OCI-LY1 (cell line): ENCODE results near the gene BEX5.
"Not testable (repeated sequence)": the region's sequence is repeated elsewhere in the genome, so short reads cannot be mapped to it uniquely, and the experiment has no call there.

Experiments used
- H2AFZ ChIP-seq: fragments of 200-600 bp; sonication (generic), shearing (Covaris generic); 2 replicates; pipeline ENCODE4 v1.6.0; 2014; ENCODE audit warnings: antibody characterized with exemption, mild to moderate bottlenecking, low read length
- H3F3A ChIP-seq: fragments of 200-600 bp; sonication (generic), shearing (Covaris generic); 2 replicates; pipeline ENCODE4 v1.6.0; 2014; ENCODE audit warnings: mild to moderate bottlenecking, antibody characterized with exemption, low read length, moderate library complexity; ENCODE audit not compliant: insufficient read depth
- H3K27ac ChIP-seq: fragments of 200-600 bp; sonication (generic); 2 replicates; pipeline ENCODE4 v1.5.1; 2014; ENCODE audit warnings: low read length, mixed run types, mild to moderate bottlenecking, low read depth; ENCODE audit not compliant: poor library complexity, severe bottlenecking
- H3K27me3 ChIP-seq: fragments of 200-600 bp; sonication (generic); 2 replicates; pipeline ENCODE4 v1.6.0; 2014; ENCODE audit warnings: antibody characterized with exemption, mild to moderate bottlenecking, low read length, moderate library complexity; ENCODE audit not compliant: insufficient read depth
- H3K36me3 ChIP-seq: fragments of 200-600 bp; sonication (generic); 2 replicates; pipeline ENCODE4 v1.6.1; 2014; ENCODE audit warnings: mild to moderate bottlenecking, antibody characterized with exemption, low read length, moderate library complexity, mixed read lengths; ENCODE audit not compliant: insufficient read depth
- H3K4me1 ChIP-seq: fragments of 200-600 bp; sonication (generic); 2 replicates; pipeline ENCODE4 v1.5.1; 2014; ENCODE audit warnings: mild to moderate bottlenecking, low read length, moderate library complexity; ENCODE audit not compliant: insufficient read depth, severe bottlenecking
- H3K4me2 ChIP-seq: fragments of 200-600 bp; sonication (generic), shearing (Covaris generic); 2 replicates; pipeline ENCODE4 v1.6.1; 2014; ENCODE audit warnings: low read length
- H3K4me3 ChIP-seq: fragments of 200-600 bp; sonication (generic); 2 replicates; pipeline ENCODE4 v1.5.1; 2014; ENCODE audit warnings: low read length, low read depth, mild to moderate bottlenecking, mixed read lengths; ENCODE audit not compliant: poor library complexity, severe bottlenecking
- H3K79me2 ChIP-seq: fragments of 200-600 bp; shearing (Covaris generic); 2 replicates; pipeline ENCODE4 v1.6.1; 2016; ENCODE audit warnings: mixed run types, low read length, mixed read lengths; ENCODE audit not compliant: insufficient read depth
- H3K9ac ChIP-seq: fragments of 200-600 bp; sonication (generic), shearing (Covaris generic); 2 replicates; pipeline ENCODE4 v1.6.1; 2014; ENCODE audit warnings: mild to moderate bottlenecking, low read length, mixed read lengths
- H3K9me2 ChIP-seq: fragments of 200-600 bp; sonication (generic), shearing (Covaris generic); 2 replicates; pipeline ENCODE4 v1.6.1; 2014; ENCODE audit warnings: low read depth, mild to moderate bottlenecking, low read length, mixed read lengths
- H3K9me3 ChIP-seq: fragments of 200-600 bp; shearing (Covaris generic); 2 replicates; pipeline ENCODE4 v1.6.1; 2014; ENCODE audit warnings: low read length, mixed read lengths
- H4K20me1 ChIP-seq: fragments of 200-600 bp; sonication (generic), shearing (Covaris generic); 2 replicates; pipeline ENCODE4 v1.6.0; 2016; ENCODE audit warnings: mild to moderate bottlenecking, low read length; ENCODE audit not compliant: insufficient read depth
- CTCF ChIP-seq: fragments of 200-600 bp; sonication (generic), shearing (Covaris generic); IDR thresholded peaks from 2 replicates; pipeline ENCODE4 v1.5.1; 2017; ENCODE audit warnings: mild to moderate bottlenecking, antibody characterized with exemption, low read length, moderate library complexity, mixed read lengths
- EZH2 ChIP-seq: fragments of 200-600 bp; sonication (generic), shearing (Covaris generic); IDR thresholded peaks from 2 replicates; pipeline ENCODE4 v1.8.0; 2017; ENCODE audit warnings: borderline replicate concordance, mixed run types, mild to moderate bottlenecking, antibody characterized with exemption, low read length, moderate library complexity, mixed read lengths

BEX5 gene

GRCh38 chrX:102129473-102129872 is 26.3 kb downstream of the BEX5 start:
- Histone ChIP-seq H4K20me1 (no peaks in the 10 kb centered on the region), H3K9me2 (no peaks in the 10 kb centered on the region), H3K9me3 (no peaks in the 10 kb centered on the region), H3F3A (no peaks in the 10 kb centered on the region), H3K4me1 (no peaks in the 10 kb centered on the region), H3K27me3 (no peaks in the 10 kb centered on the region), H2AFZ (no peak overlapping the region), H3K36me3 (no peaks in the 10 kb centered on the region), H3K4me2 (no peak overlapping the region), H3K79me2 (no peaks in the 10 kb centered on the region), H3K4me3 (no peak overlapping the region), H3K9ac (no peak overlapping the region), H3K27ac (no peak overlapping the region)
- TF ChIP-seq EZH2 = no peak
- peak; percentile 39; the same call in 1 of the 2 replicates for TF ChIP-seq CTCF

- Histone ChIP-seq H3K4me2 (no peak overlapping the region), H3K27ac (no peak overlapping the region), H3K9ac (no peak overlapping the region), H3K36me3 (no peaks in the 10 kb centered on the region), H2AFZ (no peak overlapping the region), H3K27me3 (no peaks in the 10 kb centered on the region), H4K20me1 (no peaks in the 10 kb centered on the region), H3K79me2 (no peaks in the 10 kb centered on the region), H3K4me3 (no peak overlapping the region), H3K9me2 (no peaks in the 10 kb centered on the region), H3K4me1 (no peaks in the 10 kb centered on the region), H3F3A (no peaks in the 10 kb centered on the region), H3K9me3 (no peaks in the 10 kb centered on the region)
- TF ChIP-seq EZH2 = no peak
- TF ChIP-seq CTCF = no peak
These were observed 28.9 kb downstream of the BEX5 start for GRCh38 chrX:102126863-102127262.

- not testable (repeated sequence) for H3K79me2 ChIP-seq, H3K4me1 ChIP-seq, H2AFZ ChIP-seq, H3K27ac ChIP-seq, H3K9me2 ChIP-seq, H4K20me1 ChIP-seq, H3K4me2 ChIP-seq, H3F3A ChIP-seq, H3K4me3 ChIP-seq, H3K9me3 ChIP-seq, H3K27me3 ChIP-seq, H3K9ac ChIP-seq, H3K36me3 ChIP-seq
These were observed 29.5 kb downstream of the BEX5 start for GRCh38 chrX:102126080-102126818.

DNA sequence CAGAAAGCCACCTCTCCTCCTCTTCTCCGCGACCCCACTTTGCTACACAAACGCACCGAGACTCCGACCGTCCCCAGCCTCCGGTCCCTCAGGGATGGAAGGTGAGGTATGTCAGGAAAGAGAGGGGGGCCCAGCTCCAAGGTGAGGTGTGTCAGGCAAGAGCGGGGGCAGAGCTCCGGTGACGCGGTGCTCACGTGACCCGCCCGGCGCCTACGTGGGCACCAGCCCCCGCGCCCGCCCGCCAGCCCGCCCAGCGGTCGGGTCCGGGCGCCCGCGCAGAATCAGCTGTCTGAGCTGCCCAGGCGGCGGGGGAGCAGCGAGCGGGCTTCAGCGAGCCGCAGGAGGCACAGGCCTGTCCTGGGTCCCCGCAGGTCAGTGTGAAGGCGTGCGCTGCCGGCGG is 30.3 kb downstream of the BEX5 start, which contains the start of gene TCEAL2:
Gene TCEAL2, plus strand, starts transcription at position 244 of the 400 bp plus-strand sequence. CDS start 1,152 bp downstream, outside the sequence.
- H3K9me3 ChIP-seq, H3F3A ChIP-seq, H3K36me3 ChIP-seq, H3K4me2 ChIP-seq, H2AFZ ChIP-seq, H3K9me2 ChIP-seq, H4K20me1 ChIP-seq, H3K27me3 ChIP-seq, H3K79me2 ChIP-seq, H3K27ac ChIP-seq, H3K4me1 ChIP-seq, H3K4me3 ChIP-seq, H3K9ac ChIP-seq: not testable (repeated sequence)

GRCh38 chrX:102125014-102125413 is 30.8 kb downstream of the BEX5 start:
- H3K27ac ChIP-seq, H3K4me3 ChIP-seq, H3K4me1 ChIP-seq, H3K9ac ChIP-seq, H3K36me3 ChIP-seq, H3K9me3 ChIP-seq, H3K79me2 ChIP-seq, H4K20me1 ChIP-seq, H3K4me2 ChIP-seq, H3K27me3 ChIP-seq, H3F3A ChIP-seq, H2AFZ ChIP-seq, H3K9me2 ChIP-seq: not testable (repeated sequence)
